HepG2 (cell line): ENCODE data around the gene NPHP4. TPM values are rescaled to one million over a fixed set of nuclear protein-coding genes. Genes with fewer than 3 reads are reported as not detected.
A peak's percentile ranks its signal among the peaks of the same experiment; 100 is the strongest.

Experiments
- AGO2 ChIP-seq: fragments of 200-400 bp; formaldehyde crosslinking; optimal IDR thresholded peaks from 2 replicates; pipeline ENCODE3; 2017; ENCODE audit warnings: mild to moderate bottlenecking, low read depth, low read length, moderate library complexity
- ASH2L ChIP-seq: fragments of 300-600, 200-600 bp; sonication (generic); IDR thresholded peaks from 2 replicates; pipeline ENCODE4 v1.7.0; 2017; ENCODE audit warnings: low read depth, mild to moderate bottlenecking, moderate library complexity, mixed read lengths, low read length; ENCODE audit not compliant: insufficient read length
- ELF1 ChIP-seq: sonication (generic); formaldehyde crosslinking; IDR thresholded peaks from 2 replicates; pipeline ENCODE4 v1.4.0; 2020; ENCODE audit warnings: missing genetic modification reagents
- FOXJ3 ChIP-seq: sonication (generic); formaldehyde crosslinking; IDR thresholded peaks from 2 replicates; pipeline ENCODE4 v1.4.0; 2020; ENCODE audit warnings: missing genetic modification reagents, mild to moderate bottlenecking, borderline replicate concordance
- GATA4 ChIP-seq: sonication (generic); IDR thresholded peaks from 2 replicates; pipeline ENCODE4 v1.6.1; 2016; ENCODE audit warnings: antibody characterized with exemption, low read depth, borderline replicate concordance
- MATR3 ChIP-seq: sonication (generic); formaldehyde crosslinking; IDR thresholded peaks from 2 replicates; pipeline ENCODE4 v1.4.0; 2020; ENCODE audit warnings: missing genetic modification reagents
- MTA1 ChIP-seq: sonication (generic); formaldehyde crosslinking; IDR thresholded peaks from 2 replicates; pipeline ENCODE4 v1.4.0; 2020; ENCODE audit warnings: missing genetic modification reagents, mild to moderate bottlenecking, borderline replicate concordance
- MTF2 ChIP-seq: sonication (generic); formaldehyde crosslinking; IDR thresholded peaks from 2 replicates; pipeline ENCODE4 v1.5.0; 2020; ENCODE audit warnings: missing genetic modification reagents, borderline replicate concordance
- NFYB ChIP-seq: sonication (generic); formaldehyde crosslinking; IDR thresholded peaks from 2 replicates; pipeline ENCODE4 v1.4.0; 2020; ENCODE audit warnings: missing genetic modification reagents
- SRY ChIP-seq: sonication (generic); formaldehyde crosslinking; IDR thresholded peaks from 2 replicates; pipeline ENCODE4 v1.8.0; 2022; ENCODE audit warnings: mild to moderate bottlenecking, missing genetic modification reagents
- TFAP4 ChIP-seq: sonication (generic); IDR thresholded peaks from 2 replicates; pipeline ENCODE4 v1.6.1; 2016; ENCODE audit warnings: low read depth, borderline replicate concordance
- THAP11 ChIP-seq: IDR thresholded peaks from 2 replicates; pipeline ENCODE4 v1.6.1; 2016; ENCODE audit warnings: missing biosample characterization, missing genetic modification reagents
- ZFP91 ChIP-seq: sonication (generic); formaldehyde crosslinking; IDR thresholded peaks from 2 replicates; pipeline ENCODE4 v1.9.0; 2022; ENCODE audit warnings: missing genetic modification reagents, mild to moderate bottlenecking, borderline replicate concordance
- ZNF292 ChIP-seq: sonication (generic); formaldehyde crosslinking; IDR thresholded peaks from 2 replicates; pipeline ENCODE4 v1.8.1; 2022; ENCODE audit warnings: mild to moderate bottlenecking, low read depth, missing genetic modification reagents, borderline replicate concordance
- ZNF350 ChIP-seq: sonication (generic); formaldehyde crosslinking; IDR thresholded peaks from 2 replicates; pipeline ENCODE4 v1.4.0; 2020; ENCODE audit warnings: mild to moderate bottlenecking, low read depth, missing genetic modification reagents, borderline replicate concordance
- ZNF510 ChIP-seq: sonication (generic); formaldehyde crosslinking; IDR thresholded peaks from 2 replicates; pipeline ENCODE4 v1.4.0; 2020; ENCODE audit warnings: low read depth, mild to moderate bottlenecking, missing genetic modification reagents
- ZNF546 ChIP-seq: sonication (generic); formaldehyde crosslinking; conservative IDR thresholded peaks from 2 replicates; pipeline ENCODE4 v1.8.1; 2023; ENCODE audit warnings: mild to moderate bottlenecking, missing genetic modification reagents
- ZNF547 ChIP-seq: sonication (generic); formaldehyde crosslinking; IDR thresholded peaks from 2 replicates; pipeline ENCODE4 v1.5.1; 2020; ENCODE audit warnings: mild to moderate bottlenecking, missing genetic modification reagents
- ZNF687 ChIP-seq: sonication (generic); formaldehyde crosslinking; IDR thresholded peaks from 2 replicates; pipeline ENCODE4 v1.5.1; 2020; ENCODE audit warnings: mild to moderate bottlenecking, missing genetic modification reagents, moderate library complexity
- ZNF768 ChIP-seq: sonication (generic); formaldehyde crosslinking; IDR thresholded peaks from 2 replicates; pipeline ENCODE4 v1.4.0; 2020; ENCODE audit warnings: missing genetic modification reagents
- ZSCAN21 ChIP-seq: sonication (generic); formaldehyde crosslinking; IDR thresholded peaks from 2 replicates; pipeline ENCODE4 v1.8.0; 2022; ENCODE audit warnings: mild to moderate bottlenecking, missing genetic modification reagents, moderate library complexity, borderline replicate concordance
- ZSCAN30 ChIP-seq: sonication (generic); formaldehyde crosslinking; IDR thresholded peaks from 2 replicates; pipeline ENCODE4 v1.5.0; 2020; ENCODE audit warnings: mild to moderate bottlenecking, missing genetic modification reagents
- polyA plus RNA-seq, 8 experiments: library from polyadenylated mRNA; depleted of rRNA in 3 of 8; stranded (reverse) in 7 of 8; unstranded in 1 of 8; fragments of >200 nt; fragmentation: Illumina TruSeq in 4 of 8; extraction: Trizol in 4 of 8; gene quantifications; 2 replicates each; pipeline versions ENCODE4 v1.2.1 to v1.2.3, GENCODE V29; 2011 to 2016; ENCODE audit warnings: low read depth in 4 of 8, missing spikeins in 1 of 8, mixed read lengths in 1 of 8; ENCODE audit not compliant: insufficient read depth in 1 of 8
- total RNA-seq, 5 experiments: library from RNA; depleted of rRNA; stranded (reverse); fragments of >200 nt; fragmentation: Illumina TruSeq; extraction: Trizol; gene quantifications; 2 replicates each; pipeline ENCODE4 v1.2.3, GENCODE V29; 2016; ENCODE audit warnings: low read depth in 1 of 5

The NPHP4 gene
- total and polyA plus RNA-seq, 2 of the 13 experiments (the other 11 are each of a cell fraction or from before 2014, with no cell fraction given): 4.4 to 6.8 TPM

GRCh38 chr1:5934058-5934884, 58.0 kb downstream of the NPHP4 start (continued):
- TF ChIP-seq ZSCAN30 (CRISPR knock-in tag): no peak
- TF ChIP-seq ZNF350 (CRISPR knock-in tag): no peak
- TF ChIP-seq AGO2: peak; percentile 32
- TF ChIP-seq ELF1 (CRISPR knock-in tag): 0 out of 2 replicates have a peak, but pooled peaks have one; percentile 5
- TF ChIP-seq ZNF510: 0 out of 2 replicates have a peak, but pooled peaks have one; percentile 19
- TF ChIP-seq TFAP4: peak; percentile 33; the same call in 1 of the 2 replicates
- peak; percentile 21; the same call in 1 of the 2 replicates for TF ChIP-seq ZSCAN21
- 0 out of 2 replicates have a peak, but pooled peaks have one; percentile 30 for TF ChIP-seq MTF2 (CRISPR knock-in tag)
- peak; percentile 47; the same call in 1 of the 2 replicates for TF ChIP-seq ZFP91 (CRISPR knock-in tag)
- peak; percentile 46; the same call in 1 of the 2 replicates for TF ChIP-seq ZNF292 (CRISPR knock-in tag)
- TF ChIP-seq ZNF768 (CRISPR knock-in tag): peak; percentile 89
- no peak for TF ChIP-seq GATA4
- TF ChIP-seq NFYB (CRISPR knock-in tag): no peak
- 0 out of 2 replicates have a peak, but pooled peaks have one; percentile 7 for TF ChIP-seq MTA1 (CRISPR knock-in tag)
- TF ChIP-seq ZNF687 (CRISPR knock-in tag): peak; percentile 78
- TF ChIP-seq MATR3: 0 out of 2 replicates have a peak, but pooled peaks have one; percentile 61
- 0 out of 2 replicates have a peak, but pooled peaks have one; percentile 11 for TF ChIP-seq FOXJ3 (CRISPR knock-in tag)
- peak; percentile 6; the same call in 1 of the 2 replicates for TF ChIP-seq THAP11 (CRISPR knock-in tag)
- 0 out of 2 replicates have a peak, but pooled peaks have one; percentile 36 for TF ChIP-seq SRY (CRISPR knock-in tag)
- TF ChIP-seq ZNF546: 0 out of 2 replicates have a peak, but pooled peaks have one; percentile 43
- no peak for TF ChIP-seq ZNF547 (CRISPR knock-in tag)
- peak; percentile 37 for TF ChIP-seq ASH2L
